GM12878 (cell line): ENCODE measurements around the gene HIF1AN. TPM values are rescaled to one million over a fixed set of nuclear protein-coding genes. Genes with fewer than 3 reads are reported as not detected.
A peak's percentile ranks its signal among the peaks of the same experiment; 100 is the strongest.

ENCODE experiments used
- BHLHE40 ChIP-seq, 2 experiments: fragments of 450-650 bp in 1 of 2; IDR thresholded peaks; 2 replicates each; pipeline ENCODE4 v1.6.1; 2011 to 2017; ENCODE audit warnings: low read depth in 2 of 2, borderline replicate concordance in 1 of 2, improper control_type of control experiment in 1 of 2, low read length in 1 of 2, mild to moderate bottlenecking in 1 of 2
- EP300 ChIP-seq, 2 experiments: fragments of 150-350 bp in 1 of 2; IDR thresholded peaks; 2 replicates each; pipeline ENCODE4 v1.6.1; 2011 to 2012; ENCODE audit warnings: low read depth in 2 of 2, low read length in 2 of 2, borderline replicate concordance in 1 of 2, improper control_type of control experiment in 1 of 2, inconsistent platforms in 1 of 2; ENCODE audit not compliant: control insufficient read depth in 1 of 2
- ETV6 ChIP-seq, 2 experiments: fragments of 450-650 bp in 1 of 2; IDR thresholded peaks in 1 of 2; conservative IDR thresholded peaks in 1 of 2; 2 replicates each; pipeline ENCODE4 v1.6.1; 2014; ENCODE audit warnings: antibody characterized with exemption in 1 of 2, borderline replicate concordance in 1 of 2, low read depth in 1 of 2, mild to moderate bottlenecking in 1 of 2, moderate library complexity in 1 of 2
- GATAD2B ChIP-seq: fragments of 450-650 bp; conservative IDR thresholded peaks from 2 replicates; pipeline ENCODE4 v1.6.1; 2017; ENCODE audit warnings: low read depth, mild to moderate bottlenecking, moderate library complexity
- IRF4 ChIP-seq: IDR thresholded peaks from 2 replicates; pipeline ENCODE4 v1.6.1; 2011; ENCODE audit warnings: low read depth, low read length
- MXI1 ChIP-seq: fragments of 150-350 bp; IDR thresholded peaks from 2 replicates; pipeline ENCODE4 v1.6.1; 2011; ENCODE audit warnings: low read depth, mild to moderate bottlenecking, inconsistent platforms, low read length, improper control_type of control experiment
- MYC ChIP-seq: IDR thresholded peaks from 2 replicates; pipeline ENCODE4 v1.6.1; 2011; ENCODE audit warnings: mild to moderate bottlenecking, low read length, moderate library complexity, inconsistent platforms; ENCODE audit not compliant: insufficient read depth, insufficient replicate concordance, insufficient read length, severe bottlenecking
- POU2F2 ChIP-seq: IDR thresholded peaks from 3 replicates; pipeline ENCODE4 v1.6.1; 2011; ENCODE audit warnings: low read depth, mild to moderate bottlenecking, low read length, borderline replicate concordance
- SP1 ChIP-seq: IDR thresholded peaks from one replicate; pipeline ENCODE4 v1.6.1; 2011; ENCODE audit warnings: low read depth, low read length
- TARDBP ChIP-seq: IDR thresholded peaks from 2 replicates; pipeline ENCODE4 v1.6.1; 2016; ENCODE audit warnings: borderline replicate concordance
- ZZZ3 ChIP-seq: IDR thresholded peaks from 2 replicates; pipeline ENCODE4 v1.6.1; 2011; ENCODE audit warnings: low read depth; ENCODE audit not compliant: control insufficient read depth, insufficient read length
- polyA plus RNA-seq, 11 experiments: library from polyadenylated mRNA; depleted of rRNA in 4 of 11; unstranded in 6 of 11; stranded (reverse) in 5 of 11; fragments of >200 nt; fragmentation: Nextera tagmentation in 4 of 11; fragmentation: Illumina TruSeq in 1 of 11; extraction: Ambion mirVana in 4 of 11; extraction: Trizol in 1 of 11; gene quantifications; 1 replicate in 1 of 11; 2 replicates in 10 of 11; pipeline versions ENCODE4 v1.2.1 to v1.2.3, GENCODE V29; 2011 to 2016; ENCODE audit warnings: inconsistent platforms in 2 of 11, missing spikeins in 2 of 11, low read depth in 1 of 11
- total RNA-seq, 4 experiments: library from RNA; depleted of rRNA in 3 of 4; stranded (reverse); fragments of >200 nt in 3 of 4; fragmentation: Illumina TruSeq in 1 of 4; extraction: Trizol in 1 of 4; gene quantifications; 2 replicates each; pipeline versions ENCODE4 v1.2.1 to v1.2.3, GENCODE V29; 2013 to 2021
- TF ChIP-seq, protein P1 (sequence below), 3 experiments: IDR thresholded peaks in 2 of 3; conservative IDR thresholded peaks in 1 of 3; 2 replicates each; pipeline ENCODE4 v1.5.1; 2011; ENCODE audit warnings: low read depth in 3 of 3, low read length in 3 of 3, mild to moderate bottlenecking in 3 of 3, control low read depth in 2 of 3, moderate library complexity in 2 of 3, inconsistent platforms in 1 of 3, mixed read lengths in 1 of 3; ENCODE audit not compliant: control insufficient read depth in 2 of 3, insufficient read depth in 1 of 3; ENCODE audit errors: extremely low read depth in 1 of 3
- TF ChIP-seq, protein P2 (sequence below): fragments of 150-350 bp; IDR thresholded peaks from 2 replicates; pipeline ENCODE4 v1.6.1; 2014; ENCODE audit warnings: mild to moderate bottlenecking, low read depth, low read length

The HIF1AN gene
- total and polyA plus RNA-seq, 10 of the 15 experiments (the other 5 are each of a cell fraction or from before 2014, with no cell fraction given), result 1.9 to 37.2 (median 15.2) TPM

DNA sequence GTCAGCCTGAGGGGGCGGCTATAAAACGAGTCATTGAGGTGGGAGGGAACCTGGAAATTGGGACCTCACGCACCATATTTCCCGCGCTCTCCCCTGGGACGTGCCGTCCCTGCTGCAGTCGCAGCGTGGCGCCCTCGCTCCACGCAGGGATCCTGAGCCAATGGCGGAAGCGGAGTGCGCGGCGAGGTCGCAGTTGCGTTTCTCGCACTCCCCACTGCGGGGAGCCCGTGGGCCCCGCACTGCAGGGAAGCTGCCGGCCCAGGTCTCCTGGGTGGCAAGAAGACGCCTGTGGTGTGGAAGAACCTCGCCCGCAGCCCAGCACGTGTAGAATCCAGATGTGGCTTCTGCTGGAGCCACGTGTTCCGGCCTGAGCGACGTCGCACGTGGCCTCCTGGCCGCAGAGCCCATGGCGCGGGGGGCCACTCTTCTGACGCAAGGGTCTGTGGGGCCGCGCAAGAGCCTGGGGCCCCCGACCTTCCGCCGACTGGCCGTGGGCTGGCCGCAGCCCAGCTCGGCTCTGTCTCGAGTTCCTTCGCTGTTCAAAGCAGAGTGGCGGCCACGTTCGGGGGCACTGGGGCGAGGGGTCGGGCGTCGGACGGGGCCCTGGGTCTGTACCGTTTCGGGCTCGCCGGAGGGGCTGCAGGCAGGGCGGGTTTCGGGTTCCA lies 26.4 kb downstream of the HIF1AN start (continued):
- peak in 1 of 2 experiments; percentile 52; a peak in 2 of 4 replicates for TF ChIP-seq BHLHE40 (IDR thresholded peaks at IDR 0.05; ENCODE audit: borderline replicate concordance in 1 of 2, low read depth in 2 of 2, low read length in 1 of 2)
- TF ChIP-seq POU2F2, result no peak; the same call in 2 of the 3 replicates
- no peak for TF ChIP-seq ETV6 (conservative IDR thresholded peaks at IDR 0.05 in 1 of 2, IDR thresholded peaks at IDR 0.05 in 1 of 2; ENCODE audit: borderline replicate concordance in 1 of 2, low read depth in 1 of 2)
- TF ChIP-seq, protein P1, sequence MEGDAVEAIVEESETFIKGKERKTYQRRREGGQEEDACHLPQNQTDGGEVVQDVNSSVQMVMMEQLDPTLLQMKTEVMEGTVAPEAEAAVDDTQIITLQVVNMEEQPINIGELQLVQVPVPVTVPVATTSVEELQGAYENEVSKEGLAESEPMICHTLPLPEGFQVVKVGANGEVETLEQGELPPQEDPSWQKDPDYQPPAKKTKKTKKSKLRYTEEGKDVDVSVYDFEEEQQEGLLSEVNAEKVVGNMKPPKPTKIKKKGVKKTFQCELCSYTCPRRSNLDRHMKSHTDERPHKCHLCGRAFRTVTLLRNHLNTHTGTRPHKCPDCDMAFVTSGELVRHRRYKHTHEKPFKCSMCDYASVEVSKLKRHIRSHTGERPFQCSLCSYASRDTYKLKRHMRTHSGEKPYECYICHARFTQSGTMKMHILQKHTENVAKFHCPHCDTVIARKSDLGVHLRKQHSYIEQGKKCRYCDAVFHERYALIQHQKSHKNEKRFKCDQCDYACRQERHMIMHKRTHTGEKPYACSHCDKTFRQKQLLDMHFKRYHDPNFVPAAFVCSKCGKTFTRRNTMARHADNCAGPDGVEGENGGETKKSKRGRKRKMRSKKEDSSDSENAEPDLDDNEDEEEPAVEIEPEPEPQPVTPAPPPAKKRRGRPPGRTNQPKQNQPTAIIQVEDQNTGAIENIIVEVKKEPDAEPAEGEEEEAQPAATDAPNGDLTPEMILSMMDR (IDR thresholded peaks at IDR 0.05 in 2 of 3, conservative IDR thresholded peaks at IDR 0.05 in 1 of 3; ENCODE audit: control insufficient read depth in 2 of 3, extremely low read depth in 1 of 3, insufficient read depth in 1 of 3, low read depth in 3 of 3, low read length in 3 of 3), result peak; percentile 89 to 95 (median 92)
- 0 out of 2 replicates have a peak, but pooled peaks have one; percentile 51 for TF ChIP-seq TARDBP
- TF ChIP-seq, protein P2, sequence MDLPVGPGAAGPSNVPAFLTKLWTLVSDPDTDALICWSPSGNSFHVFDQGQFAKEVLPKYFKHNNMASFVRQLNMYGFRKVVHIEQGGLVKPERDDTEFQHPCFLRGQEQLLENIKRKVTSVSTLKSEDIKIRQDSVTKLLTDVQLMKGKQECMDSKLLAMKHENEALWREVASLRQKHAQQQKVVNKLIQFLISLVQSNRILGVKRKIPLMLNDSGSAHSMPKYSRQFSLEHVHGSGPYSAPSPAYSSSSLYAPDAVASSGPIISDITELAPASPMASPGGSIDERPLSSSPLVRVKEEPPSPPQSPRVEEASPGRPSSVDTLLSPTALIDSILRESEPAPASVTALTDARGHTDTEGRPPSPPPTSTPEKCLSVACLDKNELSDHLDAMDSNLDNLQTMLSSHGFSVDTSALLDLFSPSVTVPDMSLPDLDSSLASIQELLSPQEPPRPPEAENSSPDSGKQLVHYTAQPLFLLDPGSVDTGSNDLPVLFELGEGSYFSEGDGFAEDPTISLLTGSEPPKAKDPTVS, result no peak
- no peak for TF ChIP-seq ZZZ3
- TF ChIP-seq MXI1, result no peak
- 0 out of 2 replicates have a peak, but pooled peaks have one; percentile 19 for TF ChIP-seq IRF4
- TF ChIP-seq MYC, result no peak
- TF ChIP-seq SP1, result no peak
- TF ChIP-seq EP300 (IDR thresholded peaks at IDR 0.05; ENCODE audit: borderline replicate concordance in 1 of 2, control insufficient read depth in 1 of 2, low read depth in 2 of 2, low read length in 2 of 2), result no peak
- TF ChIP-seq GATAD2B, result peak; percentile 57; the same call in 1 of the 2 replicates
